CD4-positive, alpha-beta T cell treated with Interleukin-6 at 100 ng/mL for 8 hours (primary cell): ENCODE measurements around the gene TEP1.
"Not testable (repeated sequence)": the region's sequence is repeated elsewhere in the genome, so short reads cannot be mapped to it uniquely, and the experiment has no call there.

Source experiments
- DNase-seq: peaks from one replicate; pipeline ENCODE4 v3.0.0-alpha.2; 2020; ENCODE audit warnings: mixed read lengths, low spot score

The TEP1 gene

DNA sequence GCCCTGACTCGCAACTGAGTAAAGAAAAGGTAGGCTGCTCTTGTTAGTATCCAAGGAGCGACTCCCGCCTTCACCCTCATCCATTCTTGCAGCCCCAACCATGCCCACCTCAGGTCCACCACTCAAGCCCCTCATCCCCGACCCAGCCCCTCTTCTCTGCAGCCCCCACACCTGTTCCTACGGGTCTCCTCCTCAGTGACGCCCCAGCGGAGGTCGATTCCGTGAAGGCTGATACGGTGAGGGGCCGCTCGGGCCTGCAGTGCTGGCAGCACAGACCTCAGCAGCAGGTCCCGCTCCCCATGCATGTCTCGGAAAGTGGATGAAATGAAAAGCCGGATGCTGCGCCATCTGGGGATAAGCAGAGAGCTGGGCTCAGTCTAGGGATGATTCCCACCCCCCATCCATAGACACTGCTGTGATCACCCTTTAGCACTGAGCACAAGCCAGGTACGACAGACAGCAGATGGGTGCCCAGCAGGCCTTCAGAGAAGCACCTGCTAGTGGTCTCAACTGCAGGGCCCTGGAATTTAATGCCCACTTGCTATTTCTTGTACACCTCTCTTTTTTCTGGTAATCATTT is 26.9 kb downstream of the TEP1 start:
- no peak for DNase-seq

- no peak for DNase-seq
Measured at GRCh38 chr14:20384886-20385285, 28.4 kb downstream of the TEP1 start.

GRCh38 chr14:20384321-20384720 is 29.0 kb downstream of the TEP1 start:
- no peak for DNase-seq

DNA sequence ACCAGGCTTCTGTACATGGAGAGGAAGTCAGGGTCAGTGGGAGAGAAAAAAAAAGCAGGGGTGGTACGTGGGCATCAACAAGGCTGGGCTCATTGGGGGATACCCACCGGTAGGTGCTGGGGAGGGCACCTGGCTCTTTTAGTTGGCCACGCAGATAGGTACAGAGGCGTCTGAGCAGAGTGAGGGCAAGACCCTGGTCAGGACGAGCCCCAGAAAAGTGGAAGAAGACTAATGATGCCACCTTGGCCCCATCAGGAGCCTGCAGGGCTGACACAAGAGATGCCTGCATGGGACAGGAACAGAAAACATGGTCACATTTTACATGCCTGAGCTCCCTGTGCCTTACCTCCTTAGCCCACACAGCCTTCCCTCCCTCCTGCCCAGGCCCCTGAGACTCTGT is 29.7 kb downstream of the TEP1 start:
- no peak for DNase-seq

- DNase-seq: no peak
Measured at GRCh38 chr14:20383032-20383431, 30.3 kb downstream of the TEP1 start.

- DNase-seq: no peak
Measured at GRCh38 chr14:20382526-20382925, 30.8 kb downstream of the TEP1 start.

GRCh38 chr14:20381341-20381740 is 32.0 kb downstream of the TEP1 start:
- no peak for DNase-seq

DNA sequence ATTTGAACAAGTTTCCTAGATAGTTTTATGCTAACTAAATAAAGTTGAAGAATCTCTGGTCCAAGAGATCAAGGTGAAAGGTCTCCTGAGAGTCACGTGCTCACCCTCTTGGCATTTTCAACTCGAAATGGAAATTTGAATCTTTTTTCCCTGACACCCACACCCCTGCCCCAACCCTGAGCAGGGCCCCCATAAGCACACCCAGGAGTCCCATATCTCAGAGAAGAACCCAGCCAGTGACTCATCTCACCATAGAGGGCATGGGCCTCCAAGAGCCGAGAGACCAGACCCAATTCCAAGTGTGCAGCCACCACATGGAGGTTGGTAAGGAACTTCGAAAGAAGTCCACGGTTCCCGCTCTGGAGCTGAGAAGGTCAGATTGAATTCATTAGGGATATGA is 32.6 kb downstream of the TEP1 start:
- DNase-seq: no peak

DNA sequence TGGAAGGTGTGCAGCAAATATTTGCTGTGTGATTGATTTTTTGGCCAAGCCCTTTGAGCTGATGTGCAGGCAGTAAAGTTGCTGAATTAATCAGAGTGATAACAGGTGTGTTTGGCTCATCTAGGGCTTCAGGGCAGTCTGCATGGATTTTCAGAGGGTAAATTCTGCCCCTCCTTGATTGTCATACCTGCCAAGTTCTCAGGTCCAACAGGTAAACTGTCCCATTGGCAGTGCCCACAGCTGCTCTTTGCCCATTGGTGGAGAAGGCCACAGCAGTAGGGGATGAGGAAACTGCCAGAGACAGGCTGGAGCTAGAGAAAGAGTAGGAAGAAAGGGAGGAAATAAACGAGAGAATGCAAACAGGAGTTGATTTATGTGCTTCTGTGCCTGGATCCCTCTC is 33.6 kb downstream of the TEP1 start:
- DNase-seq: no peak

DNA sequence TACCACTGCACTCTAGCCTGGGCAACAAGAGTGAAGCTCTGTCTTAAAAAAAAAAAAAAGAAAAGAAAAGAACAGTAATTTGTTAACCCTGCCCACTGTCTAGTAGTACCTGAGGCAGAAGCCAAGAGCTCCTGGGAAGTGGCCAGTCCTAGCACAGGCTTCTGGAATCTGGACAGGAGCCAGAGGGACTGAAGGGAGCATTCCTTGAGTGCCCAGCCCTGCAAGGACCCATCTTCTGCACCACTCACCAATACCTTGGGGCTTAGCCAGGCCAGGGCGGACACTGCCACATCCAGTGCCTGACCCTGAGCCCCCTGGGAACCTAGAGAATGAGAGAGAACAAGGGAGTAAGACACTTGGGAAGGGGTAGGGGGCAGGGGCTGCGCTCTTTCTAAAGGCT is 36.1 kb downstream of the TEP1 start:
- DNase-seq: no peak

DNA sequence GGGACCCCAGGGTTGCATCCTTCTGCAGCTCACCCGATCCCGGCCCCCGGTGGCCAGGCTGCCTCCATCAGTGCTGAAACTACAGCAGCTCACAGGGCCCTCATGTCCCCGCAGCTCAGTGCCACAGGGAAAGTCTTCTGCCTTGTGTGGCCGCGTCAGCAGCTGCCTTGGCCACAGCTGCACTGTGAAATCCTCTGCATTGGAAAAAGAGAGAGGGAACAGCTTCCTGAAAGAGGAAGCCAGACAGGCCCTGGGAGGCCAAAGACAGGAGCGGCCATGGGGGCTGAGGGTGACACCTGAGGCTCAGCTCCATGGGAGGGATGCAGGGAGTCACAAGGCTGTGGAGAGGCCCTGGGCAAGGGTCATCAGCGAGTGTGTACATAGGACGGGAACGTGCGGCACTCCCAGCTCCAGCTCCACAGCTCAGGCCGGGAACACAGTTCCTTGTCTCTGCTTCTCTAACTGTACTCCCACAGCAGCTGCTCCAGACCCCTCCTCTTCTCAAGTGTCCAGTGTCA is 37.2 kb downstream of the TEP1 start:
- no peak for DNase-seq

DNA sequence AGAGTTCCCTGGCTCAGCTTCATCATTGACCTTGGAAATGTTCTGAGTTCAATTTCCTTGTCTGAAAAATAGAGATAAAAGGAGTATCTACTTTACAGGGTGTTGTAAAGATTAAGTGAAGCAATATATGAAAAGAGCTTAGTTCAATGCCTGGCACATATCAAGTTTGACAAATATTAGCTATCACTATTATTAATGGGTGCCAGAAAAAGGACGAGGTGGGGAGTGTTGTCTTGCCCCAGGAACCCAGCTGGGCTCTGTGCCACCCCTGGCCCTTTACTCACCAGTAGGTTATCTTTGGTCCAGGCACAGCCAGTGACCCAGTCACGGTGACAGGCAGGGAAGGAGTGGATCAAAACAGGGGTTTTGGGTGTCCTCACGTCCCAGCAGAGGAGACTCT is 37.8 kb downstream of the TEP1 start:
- DNase-seq: no peak

DNA sequence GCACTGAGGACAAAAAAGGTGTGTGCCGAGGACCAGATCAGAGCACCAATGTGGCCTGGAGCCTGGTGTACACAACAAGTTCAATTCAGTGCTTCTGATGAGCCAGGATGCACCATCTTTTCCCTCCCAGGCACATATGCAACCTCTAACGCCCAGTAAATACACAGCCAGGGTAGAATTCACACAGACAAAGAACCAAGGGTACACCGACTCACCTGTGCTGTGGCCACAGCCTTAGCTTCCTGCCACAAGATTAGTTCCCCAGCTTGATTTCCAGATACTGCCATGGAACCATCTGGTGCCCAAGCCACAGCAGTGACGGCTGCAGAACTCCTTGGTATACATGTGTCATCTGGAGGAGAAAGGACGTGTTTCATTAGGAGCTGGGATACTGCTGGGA is 40.5 kb downstream of the TEP1 start:
- DNase-seq: no peak

DNA sequence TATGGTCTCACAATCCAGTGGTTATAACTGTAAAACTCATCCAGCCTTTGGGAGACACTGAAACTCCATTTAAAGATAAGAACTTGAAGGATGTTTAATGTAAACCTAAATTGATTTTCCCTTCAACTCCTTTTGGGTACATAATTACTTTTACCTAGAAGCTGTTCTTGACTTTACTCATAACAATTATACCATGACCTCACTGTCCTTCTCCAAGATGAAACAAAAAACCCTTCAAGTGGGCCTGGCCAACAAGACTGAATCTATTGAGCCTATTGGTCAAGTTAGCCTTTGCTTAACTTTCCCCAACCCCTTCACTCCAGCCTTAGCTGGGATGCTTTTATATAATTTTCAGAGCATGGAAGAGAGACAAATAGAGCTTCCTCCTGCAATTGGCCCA is 47.4 kb downstream of the TEP1 start:
- no peak for DNase-seq

- not testable (repeated sequence) for DNase-seq
Measured at GRCh38 chr14:20358474-20358873, 54.8 kb downstream of the TEP1 start.

DNA sequence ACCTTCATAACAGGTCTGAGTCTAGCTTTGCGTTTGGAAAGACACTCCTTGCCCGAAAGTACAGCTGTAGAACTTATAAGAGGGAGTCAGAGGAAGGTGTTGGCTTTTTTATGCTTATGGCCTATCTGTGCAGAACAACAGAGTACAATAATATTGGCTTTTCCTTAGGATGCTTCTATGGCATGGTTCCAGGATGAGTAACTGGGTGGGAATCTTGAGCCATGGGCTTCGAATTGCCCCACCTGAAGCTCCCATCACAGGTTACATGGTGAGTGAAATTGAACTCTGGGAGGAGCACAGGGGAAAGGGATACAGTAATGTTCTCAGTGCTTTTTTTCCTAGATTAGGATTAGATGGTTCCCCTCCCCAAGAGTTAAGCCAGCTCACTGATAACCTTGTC is 56.9 kb downstream of the TEP1 start:
- no peak for DNase-seq

- DNase-seq: no peak
Measured at GRCh38 chr14:20350860-20351259, 62.4 kb downstream of the TEP1 start.

DNA sequence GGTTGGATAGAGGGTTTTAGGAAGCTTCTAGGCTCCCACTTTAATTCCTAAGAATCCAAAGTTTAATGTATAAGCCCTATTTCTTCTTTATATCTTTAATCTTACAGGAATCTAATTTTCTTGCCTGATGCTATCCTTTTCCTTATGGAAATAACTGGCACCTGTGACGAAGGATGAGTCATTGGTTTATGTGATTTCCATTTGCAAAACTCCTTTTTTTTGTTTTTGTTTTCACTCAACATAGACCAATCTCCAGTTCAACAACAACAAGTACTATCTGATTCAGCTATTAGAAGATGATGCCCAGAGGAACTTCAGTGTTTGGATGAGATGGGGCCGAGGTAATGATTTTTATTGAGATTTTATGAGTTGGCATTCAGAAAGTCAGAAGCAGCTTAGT is 63.0 kb downstream of the TEP1 start:
- no peak for DNase-seq

- no peak for DNase-seq
Measured at GRCh38 chr14:20347747-20348146, 65.6 kb downstream of the TEP1 start.

DNA sequence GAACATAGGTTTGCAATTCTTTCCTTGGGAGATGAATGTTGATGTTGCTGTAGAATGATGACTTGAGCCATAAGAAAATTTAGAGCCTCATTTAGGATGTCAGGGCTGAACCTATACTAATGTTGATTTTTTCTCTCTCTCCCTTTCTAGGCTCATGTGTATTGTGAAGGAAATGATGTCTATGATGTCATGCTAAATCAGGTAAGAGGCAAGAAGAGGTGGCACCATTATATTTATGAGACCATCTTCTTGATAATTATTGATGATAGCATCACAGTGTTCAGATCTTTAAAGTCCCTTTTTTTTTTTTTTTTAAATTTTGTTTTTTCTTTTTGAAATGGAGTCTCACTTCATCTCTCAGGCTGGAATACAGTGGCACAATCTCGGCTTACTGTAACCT is 66.6 kb downstream of the TEP1 start:
- DNase-seq: no peak

DNA sequence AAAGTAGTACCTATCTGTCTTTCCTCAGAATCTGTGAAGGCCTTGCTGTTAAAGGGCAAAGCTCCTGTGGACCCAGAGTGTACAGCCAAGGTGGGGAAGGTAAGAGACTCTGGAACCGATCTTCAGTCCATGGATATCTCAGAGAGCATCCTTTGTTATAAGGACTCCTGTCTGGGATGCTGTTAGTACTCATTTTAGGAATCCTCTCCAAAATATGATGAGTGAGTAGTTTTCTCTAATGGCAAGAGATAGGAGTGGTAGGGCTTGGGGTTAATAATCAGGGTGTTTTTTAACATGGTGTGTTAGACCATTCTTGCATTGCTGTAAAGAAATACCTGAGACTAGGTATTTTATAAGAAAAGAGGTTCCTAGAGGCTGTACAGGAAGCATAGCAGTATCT is 67.9 kb downstream of the TEP1 start:
- no peak for DNase-seq

- no peak for DNase-seq
Measured at GRCh38 chr14:20343862-20344220, 69.5 kb downstream of the TEP1 start.

GRCh38 chr14:20343092-20343861 is 70.0 kb downstream of the TEP1 start, which contains the start of gene PARP2:
PARP2 (plus strand) TSS chr14:20343635; CDS start chr14:20343642, 7 bp downstream.
- DNase-seq: peak; percentile 88

- no peak for DNase-seq
Measured at GRCh38 chr14:20341646-20342045, 71.7 kb downstream of the TEP1 start.
